ENCODE results near the gene GJC2.

GJC2 gene

GRCh38 chr1:228146417-228147150, 3.1 kb upstream of the GJC2 start:
- no peak for DNase-seq

DNA sequence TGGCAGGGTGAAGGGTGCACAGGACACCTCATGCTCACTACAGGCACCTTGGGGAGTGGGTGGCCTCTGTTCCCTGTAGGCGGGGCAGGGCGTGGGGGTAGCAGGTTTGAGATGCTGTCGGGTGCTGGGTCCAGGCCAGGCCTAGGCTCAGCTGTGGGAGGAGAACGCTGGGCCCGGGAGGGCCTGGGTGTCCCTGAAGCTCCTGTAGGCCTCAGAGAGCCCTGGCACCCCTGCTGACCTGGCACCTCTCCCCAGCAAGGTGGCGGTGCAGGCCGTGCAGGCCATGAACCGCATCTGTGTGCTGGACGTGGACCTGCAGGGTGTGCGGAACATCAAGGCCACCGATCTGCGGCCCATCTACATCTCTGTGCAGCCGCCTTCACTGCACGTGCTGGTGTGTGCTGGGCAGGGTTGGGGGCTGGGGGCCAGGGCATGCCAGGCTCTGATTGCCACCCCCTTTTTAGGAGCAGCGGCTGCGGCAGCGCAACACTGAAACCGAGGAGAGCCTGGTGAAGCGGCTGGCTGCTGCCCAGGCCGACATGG, 2.5 kb upstream of the GJC2 start:
- no peak for DNase-seq

- DNase-seq: no peak
Measured at GRCh38 chr1:228147768-228148167, 2.0 kb upstream of the GJC2 start.

- DNase-seq: no peak
Measured at GRCh38 chr1:228148196-228148861, 1.4 kb upstream of the GJC2 start.

GRCh38 chr1:228148935-228149405, 760 bp upstream of the GJC2 start:
- DNase-seq: no peak

- DNase-seq: no peak
Measured at GRCh38 chr1:228150120-228150460, 360 bp downstream of the GJC2 start.

- DNase-seq: no peak
Measured at GRCh38 chr1:228150461-228151179, 890 bp downstream of the GJC2 start.

- no peak for DNase-seq
Measured at GRCh38 chr1:228151180-228151925, 1.6 kb downstream of the GJC2 start.

- DNase-seq: no peak
Measured at GRCh38 chr1:228152097-228152917, 2.6 kb downstream of the GJC2 start.

DNA sequence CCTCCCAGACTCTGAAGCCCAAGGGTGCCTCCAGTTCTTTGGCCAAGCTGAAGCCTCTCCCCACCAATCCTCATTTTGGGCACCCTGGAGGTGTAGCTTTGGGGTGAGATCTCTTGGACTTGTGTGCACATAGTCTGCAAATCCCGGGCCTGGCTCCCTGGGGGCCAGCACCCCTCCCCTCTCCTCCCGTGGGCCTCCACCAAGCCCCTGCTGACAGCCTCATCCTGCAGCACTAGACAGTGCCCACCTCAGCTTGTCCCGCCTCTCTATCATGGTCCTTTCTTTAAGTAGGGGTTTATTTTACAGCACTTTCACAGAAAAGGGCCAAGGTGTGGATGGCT, 3.2 kb downstream of the GJC2 start:
- DNase-seq: no peak

DNA sequence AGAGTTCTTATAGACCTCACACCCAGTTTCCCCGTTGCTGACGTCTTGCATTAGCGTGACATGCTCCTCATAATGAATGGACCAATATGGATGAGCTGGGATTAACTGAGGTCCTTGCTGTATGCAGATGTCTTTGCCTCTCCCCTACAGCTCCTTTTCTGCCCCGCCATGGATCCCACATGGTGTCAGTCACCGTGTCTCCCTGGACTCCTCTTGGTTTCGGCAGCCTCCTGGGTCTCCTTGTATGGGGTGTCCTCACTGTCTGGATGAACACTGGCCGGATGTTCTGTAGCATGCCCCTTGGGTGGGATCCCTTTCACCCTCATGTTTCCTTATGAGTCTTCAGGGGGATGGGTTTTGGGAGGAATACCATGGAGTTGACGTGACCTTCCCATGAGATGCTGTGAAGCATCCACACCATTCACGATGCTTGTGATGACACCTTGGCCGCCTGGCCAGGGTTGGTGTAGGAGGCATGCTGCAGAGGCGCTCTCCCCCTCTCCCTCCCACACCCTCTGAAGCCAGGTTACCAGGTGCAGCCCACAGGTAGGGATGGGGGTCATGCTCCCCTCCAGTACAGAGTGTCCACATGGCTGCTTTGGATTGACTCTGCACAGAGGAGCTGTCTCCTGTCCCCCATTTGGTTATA, 4.4 kb downstream of the GJC2 start:
- DNase-seq: no peak

GRCh38 chr1:228154670-228155571, 5.2 kb downstream of the GJC2 start:
- DNase-seq: no peak

DNA sequence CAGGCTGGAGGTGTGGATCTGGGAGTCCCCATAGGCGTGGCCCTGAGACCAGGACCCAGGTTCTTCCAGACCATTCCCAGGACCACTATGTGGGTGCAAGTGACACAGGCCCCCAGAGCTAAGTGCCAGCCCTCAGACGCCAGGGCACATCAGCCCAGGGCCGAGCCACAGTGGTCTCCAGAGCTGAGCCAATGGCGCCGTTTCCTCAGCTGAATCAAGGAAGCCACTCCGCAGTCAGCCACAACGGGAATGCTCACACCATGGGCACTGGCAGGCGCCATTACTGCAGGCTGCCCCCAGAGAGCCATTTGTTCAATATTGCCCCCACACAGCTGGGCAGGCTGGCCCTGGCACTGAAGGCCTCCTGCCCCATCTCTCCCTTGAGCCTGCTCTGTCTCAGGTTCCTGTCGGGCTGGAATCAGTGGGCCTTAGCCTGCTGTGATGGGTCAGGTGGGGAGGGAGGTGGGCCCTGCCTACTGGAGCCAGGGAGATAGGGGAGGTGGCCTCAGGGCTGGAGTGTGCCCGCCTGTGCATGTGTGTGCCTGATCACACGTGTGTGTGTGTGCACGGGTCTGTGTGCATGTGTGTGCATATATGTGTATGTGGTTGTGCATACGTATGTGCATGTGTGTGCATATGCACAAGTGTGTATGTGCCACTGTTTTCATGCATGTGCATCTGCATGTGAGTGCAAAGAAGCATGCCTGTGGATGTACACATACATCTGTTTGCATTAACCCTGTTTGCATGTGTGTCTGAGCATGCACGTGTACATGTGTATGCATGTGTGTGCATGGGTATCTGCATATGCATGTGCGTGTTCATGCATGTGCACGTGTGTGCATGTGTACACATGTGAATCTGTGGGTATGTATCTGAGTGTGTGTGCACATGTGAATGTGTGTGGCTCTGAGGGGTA, 6.1 kb downstream of the GJC2 start:
- no peak for DNase-seq

- DNase-seq: no peak
Measured at GRCh38 chr1:228156515-228156881, 6.8 kb downstream of the GJC2 start.

DNA sequence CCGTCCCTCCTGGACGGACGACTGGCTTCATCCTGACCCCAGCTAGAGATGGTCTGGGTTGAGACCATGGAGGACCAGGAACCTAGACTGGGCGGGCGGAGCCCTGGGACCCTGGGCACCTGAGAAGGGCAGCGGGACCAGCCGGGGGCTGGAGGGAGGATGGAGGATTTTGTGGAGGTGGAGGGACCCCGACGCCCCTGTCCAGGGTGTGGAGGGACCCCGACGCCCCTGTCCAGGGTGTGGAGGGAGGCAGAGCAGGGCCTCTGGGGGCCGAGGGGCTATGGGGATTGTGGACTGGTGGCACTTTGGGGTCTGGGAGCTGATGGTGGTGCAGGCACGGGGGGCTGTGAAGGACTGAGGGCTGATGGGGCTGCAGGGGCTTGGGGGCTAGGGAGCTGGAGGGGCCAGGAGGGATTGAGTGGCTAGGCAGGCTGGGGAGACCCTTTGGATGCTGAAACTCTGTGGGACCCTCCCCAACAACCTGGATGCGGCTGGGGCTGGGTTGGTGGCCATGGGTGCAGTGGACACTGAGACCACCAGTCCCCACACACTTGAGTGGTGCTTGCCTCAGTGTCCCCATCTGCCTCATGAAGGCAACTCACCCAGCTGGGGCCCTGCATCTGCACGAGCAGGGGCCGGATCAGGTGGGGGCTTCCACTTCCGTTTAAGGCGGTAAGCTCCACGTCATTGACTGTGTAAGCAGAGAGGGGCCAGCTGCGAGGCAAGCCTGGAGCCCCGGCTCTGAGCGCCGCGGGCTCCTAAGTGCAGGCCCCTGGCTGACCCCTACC, 7.4 kb downstream of the GJC2 start:
- no peak for DNase-seq

DNA sequence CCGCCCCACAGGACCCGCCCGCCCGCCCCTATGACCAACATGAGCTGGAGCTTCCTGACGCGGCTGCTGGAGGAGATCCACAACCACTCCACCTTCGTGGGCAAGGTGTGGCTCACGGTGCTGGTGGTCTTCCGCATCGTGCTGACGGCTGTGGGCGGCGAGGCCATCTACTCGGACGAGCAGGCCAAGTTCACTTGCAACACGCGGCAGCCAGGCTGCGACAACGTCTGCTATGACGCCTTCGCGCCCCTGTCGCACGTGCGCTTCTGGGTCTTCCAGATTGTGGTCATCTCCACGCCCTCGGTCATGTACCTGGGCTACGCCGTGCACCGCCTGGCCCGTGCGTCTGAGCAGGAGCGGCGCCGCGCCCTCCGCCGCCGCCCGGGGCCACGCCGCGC, 8.0 kb downstream of the GJC2 start:
- DNase-seq: no peak

- DNase-seq: no peak
Measured at GRCh38 chr1:228158151-228159007, 8.6 kb downstream of the GJC2 start.
